GM12891 (cell line): ENCODE data around the gene GPC6.
"Not testable (repeated sequence)": the region's sequence is repeated elsewhere in the genome, so short reads cannot be mapped to it uniquely, and the experiment has no call there.

Source experiments
- PAX5 ChIP-seq: IDR thresholded peaks from 2 replicates; pipeline ENCODE4 v1.6.1; 2011; ENCODE audit warnings: low read length, moderate library complexity, mild to moderate bottlenecking; ENCODE audit not compliant: insufficient read depth, severe bottlenecking
- POLR2A ChIP-seq: IDR thresholded peaks from 2 replicates; pipeline ENCODE4 v1.6.1; 2011; ENCODE audit warnings: low read depth, low read length, control low read depth
- POLR2AphosphoS5 ChIP-seq: IDR thresholded peaks from 2 replicates; pipeline ENCODE4 v1.6.1; 2011; ENCODE audit warnings: low read depth, low read length, control low read depth

DNA sequence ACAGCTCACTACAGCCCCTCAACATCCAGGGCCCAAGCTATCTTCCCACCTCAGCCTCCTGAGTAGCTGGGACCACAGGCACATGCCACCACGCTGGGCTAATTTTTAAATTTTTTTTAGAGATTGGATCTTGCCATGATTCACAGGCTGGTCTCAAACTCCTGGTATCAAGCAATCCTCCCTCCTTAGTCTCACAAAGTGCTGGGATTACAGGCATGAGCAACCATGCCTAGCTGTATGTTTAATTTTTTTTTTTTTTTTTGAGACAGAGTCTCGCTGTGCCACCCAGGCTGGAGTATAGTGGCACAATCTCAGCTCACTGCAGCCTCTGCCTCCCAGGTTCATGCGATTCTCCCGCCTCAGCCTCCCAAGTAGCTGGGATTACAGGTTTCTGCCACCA lies 983.3 kb downstream of the GPC6 start:
- TF ChIP-seq POLR2A, PAX5, POLR2AphosphoS5: not testable (repeated sequence)
